Astrocyte (in vitro differentiated cells and primary cell): Measurements from ENCODE around the gene ASPSCR1. TPM values are rescaled to one million over a fixed set of nuclear protein-coding genes. Genes with fewer than 3 reads are reported as not detected.

Experiments used
- DNase-seq: peaks from one replicate; pipeline ENCODE4 v3.0.0-alpha.2; 2010; ENCODE audit warnings: low read depth
- FAIRE-seq: peaks from 2 replicates; lab custom pipeline; 2011; peaks lifted over from hg19 to GRCh38; lab: Jason Lieb, UNC
- H2AFZ ChIP-seq: 2 replicates; pipeline ENCODE4 v1.6.0; 2012; ENCODE audit warnings: low read depth, low read length, inconsistent platforms
- H3K27ac ChIP-seq: 2 replicates; pipeline ENCODE4 v1.5.1; 2011; ENCODE audit warnings: low read depth, low read length, inconsistent platforms
- H3K27me3 ChIP-seq: 2 replicates; pipeline ENCODE4 v1.6.0; 2011; ENCODE audit warnings: low read length, inconsistent platforms; ENCODE audit not compliant: insufficient read depth
- H3K36me3 ChIP-seq: 2 replicates; pipeline ENCODE4 v1.5.1; 2011; ENCODE audit warnings: low read length, inconsistent platforms; ENCODE audit not compliant: insufficient read depth
- H3K4me1 ChIP-seq: 2 replicates; pipeline ENCODE4 v1.5.1; 2011; ENCODE audit warnings: low read length, inconsistent platforms; ENCODE audit not compliant: insufficient read depth
- H3K4me2 ChIP-seq: 2 replicates; pipeline ENCODE4 v1.6.0; 2012; ENCODE audit warnings: low read length, inconsistent platforms
- H3K4me3 ChIP-seq: 2 replicates; pipeline ENCODE4 v1.5.1; 2011; ENCODE audit warnings: low read depth, mild to moderate bottlenecking, low read length, inconsistent platforms; ENCODE audit not compliant: insufficient read depth
- H3K79me2 ChIP-seq: 2 replicates; pipeline ENCODE4 v1.6.0; 2012; ENCODE audit warnings: mild to moderate bottlenecking, low read length, inconsistent platforms; ENCODE audit not compliant: insufficient read depth
- H3K9ac ChIP-seq: 2 replicates; pipeline ENCODE4 v1.6.0; 2012; ENCODE audit warnings: mild to moderate bottlenecking, low read length, inconsistent platforms
- H3K9me3 ChIP-seq: 2 replicates; pipeline ENCODE4 v1.5.1; 2012; ENCODE audit warnings: low read depth, mild to moderate bottlenecking, low read length, inconsistent platforms; ENCODE audit not compliant: insufficient read depth
- H4K20me1 ChIP-seq: 2 replicates; pipeline ENCODE4 v1.6.0; 2012; ENCODE audit warnings: low read length, inconsistent platforms; ENCODE audit not compliant: insufficient read depth
- H3K27ac Mint-ChIP-seq: one replicate; pipeline ENCODE4 v1.8.0; 2021; ENCODE audit warnings: mild to moderate bottlenecking, mixed read lengths; ENCODE audit not compliant: unreplicated experiment
- H3K27me3 Mint-ChIP-seq: one replicate; pipeline ENCODE4 v1.8.0; 2021; ENCODE audit warnings: low read depth, mixed read lengths; ENCODE audit not compliant: unreplicated experiment
- H3K36me3 Mint-ChIP-seq: one replicate; pipeline ENCODE4 v1.8.0; 2021; ENCODE audit warnings: low read depth, mixed read lengths; ENCODE audit not compliant: unreplicated experiment
- H3K4me1 Mint-ChIP-seq: one replicate; pipeline ENCODE4 v1.8.0; 2021; ENCODE audit warnings: low read depth, mixed read lengths; ENCODE audit not compliant: unreplicated experiment
- H3K4me3 Mint-ChIP-seq: one replicate; pipeline ENCODE4 v1.8.0; 2021; ENCODE audit warnings: mild to moderate bottlenecking, moderate library complexity, mixed read lengths; ENCODE audit not compliant: unreplicated experiment
- H3K9me3 Mint-ChIP-seq: one replicate; pipeline ENCODE4 v1.8.0; 2021; ENCODE audit warnings: mild to moderate bottlenecking, mixed read lengths; ENCODE audit not compliant: unreplicated experiment
- CTCF ChIP-seq: IDR thresholded peaks from 2 replicates; pipeline ENCODE4 v1.5.1; 2011; ENCODE audit warnings: low read depth, mild to moderate bottlenecking, inconsistent platforms, low read length, moderate library complexity; ENCODE audit not compliant: insufficient read depth
- EZH2 ChIP-seq: IDR thresholded peaks from 2 replicates; pipeline ENCODE4 v1.6.1; 2012; ENCODE audit warnings: mild to moderate bottlenecking, low read length, inconsistent platforms; ENCODE audit not compliant: insufficient read depth
- total RNA-seq: library from RNA; stranded (reverse); gene quantifications from 2 replicates; pipeline ENCODE4 v1.2.1, GENCODE V29; 2021

ASPSCR1 gene
- total RNA-seq, 1 donor from 2014 or later = 25.5 TPM

- TF ChIP-seq EZH2 (no peak), CTCF (no peak)
- H3K4me3 Mint-ChIP-seq = no peak overlapping the region
- Histone ChIP-seq H3K79me2 (peaks cover 43% of the 10 kb centered on the region), H3K27me3 (no peaks in the 10 kb centered on the region), H2AFZ (no peak overlapping the region), H3K4me3 (no peak overlapping the region), H3K9me3 (no peaks in the 10 kb centered on the region), H3K9ac (no peak overlapping the region), H3K36me3 (peaks cover 3% of the 10 kb centered on the region), H3K4me1 (peaks cover 17% of the 10 kb centered on the region), H3K4me2 (no peak overlapping the region), H3K27ac (no peak overlapping the region), H4K20me1 (peaks cover 45% of the 10 kb centered on the region)
- H3K36me3 Mint-ChIP-seq = no peaks in the 10 kb centered on the region
- no peaks in the 10 kb centered on the region for H3K27me3 Mint-ChIP-seq
- no peak for DNase-seq
- no peak overlapping the region for H3K27ac Mint-ChIP-seq
- no peaks in the 10 kb centered on the region for H3K9me3 Mint-ChIP-seq
- peaks cover 5% of the 10 kb centered on the region for H3K4me1 Mint-ChIP-seq
- FAIRE-seq = no peak
Measured at GRCh38 chr17:82054351-82055022, 77.1 kb downstream of the ASPSCR1 start.

- no peak overlapping the region for H3K9ac ChIP-seq
- no peak overlapping the region for H3K4me3 ChIP-seq
- no peaks in the 10 kb centered on the region for H3K27me3 ChIP-seq
- H3K36me3 ChIP-seq = peaks cover 3% of the 10 kb centered on the region
- H3K27ac Mint-ChIP-seq = no peak overlapping the region
- DNase-seq (no peak), FAIRE-seq (no peak)
- peaks cover 16% of the 10 kb centered on the region for H3K4me1 ChIP-seq
- no peak overlapping the region for H3K4me2 ChIP-seq
- no peaks in the 10 kb centered on the region for H3K27me3 Mint-ChIP-seq
- no peak overlapping the region for H3K4me3 Mint-ChIP-seq
- H3K4me1 Mint-ChIP-seq = peaks cover 5% of the 10 kb centered on the region
- no peak overlapping the region for H3K27ac ChIP-seq
- H3K9me3 ChIP-seq = no peaks in the 10 kb centered on the region
- H3K79me2 ChIP-seq = peaks cover 42% of the 10 kb centered on the region
- peaks cover 52% of the 10 kb centered on the region for H4K20me1 ChIP-seq
- no peak for TF ChIP-seq CTCF
- TF ChIP-seq EZH2 = no peak
- H3K36me3 Mint-ChIP-seq = peaks cover 2% of the 10 kb centered on the region
- no peak overlapping the region for H2AFZ ChIP-seq
- no peaks in the 10 kb centered on the region for H3K9me3 Mint-ChIP-seq
Measured at GRCh38 chr17:82055023-82055964, 77.9 kb downstream of the ASPSCR1 start.
